HG02973 (cell line): Measurements from ENCODE around the gene SLX1A.
"Not testable (repeated sequence)": the region's sequence is repeated elsewhere in the genome, so short reads cannot be mapped to it uniquely, and the experiment has no call there.

Source experiments
- ATAC-seq: cut with Tn5 transposase; IDR thresholded peaks from one replicate; pipeline ENCODE4 v1.9.1; 2021; ENCODE audit warnings: moderate library complexity; ENCODE audit not compliant: unreplicated experiment

The SLX1A gene

GRCh38 chr16:30193615-30194014 lies at the start of gene SLX1A, which contains the start of gene BOLA2B:
TSS of gene SLX1A (plus strand) at chr16:30193875. CDS start at chr16:30194085, 210 bp downstream.
TSS of gene BOLA2B (minus strand) at chr16:30193666. CDS start at chr16:30193595, 71 bp downstream.
- ATAC-seq: peak; percentile 80

GRCh38 chr16:30144017-30144416 lies 49.7 kb upstream of the SLX1A start:
- ATAC-seq: no peak

DNA sequence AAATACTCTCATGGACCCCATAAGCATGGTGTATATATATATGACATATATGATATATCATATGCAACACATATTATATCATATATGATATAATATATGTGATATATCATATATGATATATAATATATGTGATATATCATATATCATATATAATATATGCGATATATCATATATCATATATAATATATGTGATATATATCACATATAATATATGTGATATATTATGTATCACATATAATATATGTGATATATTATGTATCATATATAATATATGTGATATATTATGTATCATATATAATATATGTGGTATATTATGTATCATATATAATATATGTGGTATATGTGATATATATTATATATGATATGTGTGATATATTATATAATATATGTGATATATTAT lies 48.8 kb upstream of the SLX1A start:
- no peak for ATAC-seq

GRCh38 chr16:30145657-30146056 lies 48.0 kb upstream of the SLX1A start:
- no peak for ATAC-seq

- ATAC-seq: no peak
These were observed 45.7 kb upstream of the SLX1A start for GRCh38 chr16:30147843-30148510.

- no peak for ATAC-seq
These were observed 44.3 kb upstream of the SLX1A start for GRCh38 chr16:30149250-30149930.

GRCh38 chr16:30151091-30151490 lies 42.6 kb upstream of the SLX1A start:
- no peak for ATAC-seq

GRCh38 chr16:30152517-30152916 lies 41.2 kb upstream of the SLX1A start:
- ATAC-seq: no peak

- ATAC-seq: no peak
These were observed 38.5 kb upstream of the SLX1A start for GRCh38 chr16:30155188-30155587.

DNA sequence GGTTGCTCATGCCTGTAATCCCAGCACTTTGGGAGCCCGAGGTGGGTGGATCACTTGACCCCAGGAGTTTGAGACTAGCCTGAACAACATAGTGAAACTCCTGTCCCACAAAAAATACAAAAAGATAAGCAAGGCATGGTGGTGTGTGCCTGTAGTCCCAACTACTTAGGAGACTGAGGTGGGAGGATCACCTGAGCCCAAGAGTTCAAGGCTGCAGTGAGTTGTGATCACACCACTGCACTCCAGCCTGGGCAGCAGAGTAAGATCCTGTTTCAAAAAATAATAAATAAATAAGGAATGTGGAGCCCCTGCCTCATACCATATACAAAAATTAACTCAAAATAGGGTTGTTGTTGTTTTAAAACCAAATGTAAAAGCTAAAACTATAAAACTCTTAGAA lies 36.5 kb upstream of the SLX1A start:
- ATAC-seq: no peak

DNA sequence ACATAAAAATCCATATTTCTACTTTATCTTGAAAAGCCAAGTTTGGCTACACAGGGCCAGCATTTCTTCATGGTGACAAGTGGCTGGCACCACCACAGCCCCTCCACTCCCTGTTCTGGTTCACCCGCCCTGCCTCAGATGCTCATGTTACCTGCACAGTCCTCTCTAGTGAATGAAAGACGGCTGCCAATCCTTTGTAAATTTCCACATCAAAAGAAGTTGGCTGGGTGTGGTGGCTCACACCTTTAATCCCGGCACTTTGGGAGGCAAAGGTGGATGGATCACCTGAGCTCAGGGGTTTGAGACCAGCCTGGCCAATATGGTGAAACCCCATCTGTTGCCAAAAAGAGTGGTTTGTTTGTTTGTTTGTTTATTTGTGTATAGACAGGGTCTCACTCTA lies 30.1 kb upstream of the SLX1A start:
- no peak for ATAC-seq

GRCh38 chr16:30166202-30166902 lies 27.3 kb upstream of the SLX1A start:
- ATAC-seq: no peak

DNA sequence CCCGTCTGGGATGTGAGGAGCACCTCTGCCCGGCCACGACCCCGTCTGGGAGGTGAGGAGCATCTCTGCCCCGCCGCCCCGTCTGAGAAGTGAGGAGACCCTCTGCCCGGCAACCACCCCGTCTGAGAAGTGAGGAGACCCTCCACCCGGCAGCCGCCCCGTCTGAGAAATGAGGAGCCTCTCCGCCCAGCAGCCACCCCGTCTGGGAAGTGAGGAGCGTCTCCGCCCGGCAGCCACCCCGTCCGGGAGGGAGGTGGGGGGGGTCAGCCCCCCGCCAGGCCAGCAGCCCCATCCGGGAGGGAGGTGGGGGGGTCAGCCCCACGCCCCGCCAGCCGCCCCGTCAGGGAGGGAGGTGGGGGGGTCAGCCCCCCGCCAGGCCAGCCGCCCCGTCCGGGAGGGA lies 24.9 kb upstream of the SLX1A start:
- ATAC-seq: not testable (repeated sequence)

GRCh38 chr16:30169416-30169815 lies 24.3 kb upstream of the SLX1A start:
- ATAC-seq: not testable (repeated sequence)

GRCh38 chr16:30170145-30170544 lies 23.5 kb upstream of the SLX1A start:
- ATAC-seq: not testable (repeated sequence)

DNA sequence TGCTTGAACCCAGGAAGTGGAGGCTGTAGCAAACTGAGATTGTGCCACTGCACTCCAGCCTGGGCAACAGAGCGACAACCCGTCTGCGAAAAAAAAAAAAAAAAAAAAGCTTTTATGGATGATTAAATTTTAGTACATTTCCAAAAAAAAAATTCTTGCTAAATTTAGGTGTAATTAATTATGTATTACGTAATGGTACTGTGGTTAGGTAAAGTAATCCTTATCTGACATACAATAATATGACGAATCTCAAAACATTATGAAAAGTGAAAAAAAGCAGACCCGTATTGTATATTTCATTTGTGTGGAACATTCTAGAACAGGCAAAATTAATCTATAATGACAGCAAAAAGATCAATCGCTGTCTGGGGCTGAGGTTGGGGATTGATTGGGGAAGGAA lies 20.6 kb upstream of the SLX1A start:
- no peak for ATAC-seq

DNA sequence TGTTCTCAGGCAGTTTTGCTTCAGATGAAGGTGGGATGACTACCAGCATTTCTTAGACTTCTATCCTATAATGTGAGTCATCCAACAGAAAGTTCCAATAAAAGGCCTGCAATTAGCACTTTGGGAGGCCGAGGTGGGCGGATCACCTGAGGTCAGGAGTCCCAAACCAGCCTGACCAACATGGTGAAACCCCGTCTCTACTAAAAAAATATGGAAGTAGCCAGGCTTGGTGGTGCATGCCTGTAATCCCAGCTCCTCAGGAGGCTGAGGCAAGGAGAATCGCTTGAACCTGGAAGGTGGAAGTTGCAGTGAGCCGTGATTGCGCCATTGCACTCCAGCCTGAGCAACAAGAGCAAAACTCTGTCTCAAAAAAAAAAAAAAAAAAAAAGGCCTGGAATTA lies 16.8 kb upstream of the SLX1A start:
- not testable (repeated sequence) for ATAC-seq

DNA sequence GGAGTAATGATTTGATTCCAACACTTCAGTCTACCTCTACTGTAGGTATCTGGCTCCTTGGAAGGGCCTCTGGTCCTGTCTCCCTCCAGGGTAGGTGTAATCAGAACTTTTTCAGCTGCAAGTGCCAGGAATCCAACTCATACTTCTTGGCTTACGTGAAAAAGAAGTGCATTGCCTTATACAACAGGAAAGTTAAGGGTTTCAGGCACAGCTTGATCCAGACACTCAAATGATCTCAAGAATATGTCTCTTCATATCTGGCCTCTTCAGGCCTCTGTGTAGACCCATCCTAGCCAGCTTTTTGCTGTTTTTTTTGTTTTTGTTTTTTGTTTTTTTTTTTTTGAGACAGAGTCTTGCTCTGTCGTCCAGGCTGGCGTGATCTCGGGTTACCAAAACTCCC lies 14.5 kb upstream of the SLX1A start:
- no peak for ATAC-seq

DNA sequence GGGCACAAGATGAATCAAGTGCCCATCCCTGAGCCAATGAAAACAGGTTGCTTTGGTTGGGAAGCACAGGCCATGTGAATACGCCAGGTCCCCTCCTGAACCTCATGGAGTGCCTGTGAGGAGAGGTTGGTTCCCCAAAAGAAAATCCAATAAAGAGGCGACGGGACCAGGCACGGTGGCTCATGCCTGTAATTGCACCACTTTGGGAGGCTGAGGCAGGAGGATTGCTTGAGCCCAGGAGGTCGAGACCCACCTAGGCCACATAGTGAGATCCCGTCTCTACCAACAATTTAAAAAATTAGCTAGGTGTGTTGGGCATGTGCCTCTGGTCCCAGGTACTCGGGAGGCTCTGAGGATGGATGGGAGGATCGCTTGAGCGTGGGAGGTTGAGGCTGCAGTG lies 13.7 kb upstream of the SLX1A start:
- ATAC-seq: no peak

- ATAC-seq: no peak
These were observed 12.9 kb upstream of the SLX1A start for GRCh38 chr16:30180741-30181140.

DNA sequence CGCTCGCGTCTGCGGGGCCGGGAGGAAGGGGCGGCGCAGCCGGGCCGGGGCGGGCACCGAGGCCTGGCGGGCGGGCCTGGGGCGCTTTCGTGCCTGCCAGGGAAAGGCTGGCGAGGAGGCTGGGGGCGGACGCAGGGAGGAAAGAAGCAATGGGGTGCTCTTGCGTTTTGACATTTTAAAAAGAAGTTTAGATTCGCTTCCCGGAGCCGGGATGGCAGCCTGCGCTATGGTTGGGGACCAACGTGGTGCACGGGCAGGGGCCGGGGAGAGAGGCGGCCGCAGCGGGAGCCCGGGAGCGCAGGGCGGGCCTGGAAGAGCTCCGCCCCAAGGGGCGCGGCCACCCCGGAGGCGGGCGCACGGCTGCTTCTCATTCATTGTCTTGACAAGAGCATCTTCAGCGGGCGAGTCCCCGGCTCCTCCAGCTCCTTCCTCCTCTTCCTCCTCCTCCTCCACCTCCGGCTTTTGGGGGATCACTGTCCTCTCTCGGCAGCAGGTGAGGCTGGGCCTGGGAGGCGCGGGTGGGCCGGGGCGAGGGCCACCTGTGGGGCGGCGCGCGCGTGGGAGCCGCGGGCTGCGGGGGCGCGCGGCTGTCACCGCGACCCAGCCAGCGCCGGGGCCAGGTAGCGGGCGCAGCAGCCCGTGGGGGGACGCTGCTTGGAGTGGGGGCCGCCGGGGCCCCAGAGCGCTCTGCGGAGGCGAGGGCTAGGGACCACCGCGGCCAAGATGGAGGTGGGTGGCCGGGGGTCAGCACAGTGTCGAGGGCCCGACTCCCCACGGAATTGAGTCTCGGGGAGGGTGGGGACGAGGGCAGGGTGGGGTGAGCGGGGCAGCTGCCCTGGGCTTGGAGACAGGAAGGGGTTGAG lies 10.2 kb upstream of the SLX1A start, which contains the start of gene CORO1A:
Gene CORO1A (plus strand): TSS at position 370 of the 863 bp plus-strand sequence. CDS start 1,608 bp downstream, outside the sequence.
- no peak for ATAC-seq
